Panc1 (cell line): ENCODE measurements around the gene SLC6A6. TPM values are rescaled to one million over a fixed set of nuclear protein-coding genes. Genes with fewer than 3 reads are reported as not detected.
A peak's percentile ranks its signal among the peaks of the same experiment; 100 is the strongest.

ENCODE experiments used
- ATAC-seq: fragments of 200-7000 bp; cut with Tn5 transposase; 2 replicates; pipeline ENCODE4 v1.9.1; 2020; ENCODE audit warnings: mild to moderate bottlenecking, moderate library complexity
- BruUV-seq: library from RNA; stranded (reverse); fragments of 400-500 nt; replicated peaks from 2 replicates; lab custom pipeline; 2021; lab: Mats Ljungman, UMichigan
- CTCF ChIA-PET: fragments of 300-600 bp; sonication (Branson Sonifier 250); formaldehyde crosslinking; loops from one replicate; lab custom pipeline; 2022; ENCODE audit warnings: antibody characterized with exemption; lab: Charles Lee
- POLR2A ChIA-PET: fragments of 300-600 bp; sonication (Branson Sonifier 250); formaldehyde crosslinking; loops from one replicate; lab custom pipeline; 2022; ENCODE audit warnings: antibody characterized with exemption; lab: Charles Lee
- DNase-seq: peaks from one replicate; pipeline ENCODE4 v3.0.0-alpha.2; 2010; ENCODE audit warnings: low read depth, low spot score
- H3K27ac ChIP-seq: 2 replicates; pipeline ENCODE4 v1.5.1; 2011; ENCODE audit warnings: mild to moderate bottlenecking, low read length, inconsistent platforms
- H3K27me3 ChIP-seq: fragments of 200-500 bp; sonication (Bioruptor generic); 2 replicates; pipeline ENCODE4 v1.6.0; 2014; ENCODE audit warnings: low read length, inconsistent platforms; ENCODE audit not compliant: control insufficient read depth, insufficient read depth
- H3K36me3 ChIP-seq: fragments of 200-500 bp; sonication (Bioruptor generic); 2 replicates; pipeline ENCODE4 v1.5.1; 2014; ENCODE audit warnings: inconsistent platforms, mild to moderate bottlenecking, low read length, moderate library complexity; ENCODE audit not compliant: control insufficient read depth, insufficient read depth
- H3K4me1 ChIP-seq: 2 replicates; pipeline ENCODE4 v1.5.1; 2011; ENCODE audit warnings: inconsistent platforms, mild to moderate bottlenecking, low read length, moderate library complexity; ENCODE audit not compliant: control insufficient read depth, insufficient read depth
- H3K4me3 ChIP-seq, 2 experiments: 2 replicates each; pipeline ENCODE4 v1.5.1; 2011 to 2012; ENCODE audit warnings: low read depth in 2 of 2, low read length in 2 of 2, mild to moderate bottlenecking in 2 of 2, inconsistent platforms in 1 of 2, moderate library complexity in 1 of 2
- H3K9me3 ChIP-seq: fragments of 200-500 bp; sonication (Bioruptor generic); 2 replicates; pipeline ENCODE4 v1.5.1; 2014; ENCODE audit warnings: low read depth, mild to moderate bottlenecking, inconsistent platforms, low read length, moderate library complexity; ENCODE audit not compliant: control insufficient read depth, insufficient read depth
- POLR2AphosphoS5 ChIP-seq: IDR thresholded peaks from 2 replicates; pipeline ENCODE4 v1.6.1; 2012; ENCODE audit warnings: mild to moderate bottlenecking, low read depth, low read length, moderate library complexity
- SIN3A ChIP-seq: IDR thresholded peaks from 2 replicates; pipeline ENCODE4 v1.6.1; 2012; ENCODE audit warnings: low read depth, mild to moderate bottlenecking, low read length, moderate library complexity, borderline replicate concordance; ENCODE audit not compliant: insufficient read depth
- TCF7L2 ChIP-seq: IDR thresholded peaks from 2 replicates; pipeline ENCODE4 v1.6.1; 2011; ENCODE audit warnings: mild to moderate bottlenecking, low read depth, low read length, inconsistent platforms
- in situ Hi-C: cut with HindIII; loops from 2 replicates; pipeline ENCODE4 v1.10.0; 2016; ENCODE audit warnings: low sequenced_read_pairs, low pct_unique_long_range_greater_than_20kb
- intact Hi-C: fragments of 100-400 bp; cut with micrococcal nuclease; formaldehyde crosslinking; loops from one replicate; pipeline ENCODE4 v1.10.0; 2022; ENCODE audit not compliant: unreplicated experiment
- total RNA-seq: library from RNA; stranded (reverse); gene quantifications from one replicate; pipeline ENCODE4 v1.2.1, GENCODE V29; 2021; ENCODE audit not compliant: unreplicated experiment
- TF ChIP-seq, protein P1 (sequence below): fragments of 450-650 bp; IDR thresholded peaks from 2 replicates; pipeline ENCODE4 v1.5.1; 2017; ENCODE audit warnings: mild to moderate bottlenecking
- TF ChIP-seq, protein P2 (sequence below), 2 experiments: IDR thresholded peaks; 2 replicates each; pipeline ENCODE4 v1.6.1; 2011 to 2012; ENCODE audit warnings: low read depth in 2 of 2, control low read depth in 1 of 2, low read length in 1 of 2, mild to moderate bottlenecking in 1 of 2, moderate library complexity in 1 of 2; ENCODE audit not compliant: insufficient read depth in 1 of 2

The SLC6A6 gene
- total RNA-seq, 1 experiment from 2014 or later: 61.0 TPM

DNA sequence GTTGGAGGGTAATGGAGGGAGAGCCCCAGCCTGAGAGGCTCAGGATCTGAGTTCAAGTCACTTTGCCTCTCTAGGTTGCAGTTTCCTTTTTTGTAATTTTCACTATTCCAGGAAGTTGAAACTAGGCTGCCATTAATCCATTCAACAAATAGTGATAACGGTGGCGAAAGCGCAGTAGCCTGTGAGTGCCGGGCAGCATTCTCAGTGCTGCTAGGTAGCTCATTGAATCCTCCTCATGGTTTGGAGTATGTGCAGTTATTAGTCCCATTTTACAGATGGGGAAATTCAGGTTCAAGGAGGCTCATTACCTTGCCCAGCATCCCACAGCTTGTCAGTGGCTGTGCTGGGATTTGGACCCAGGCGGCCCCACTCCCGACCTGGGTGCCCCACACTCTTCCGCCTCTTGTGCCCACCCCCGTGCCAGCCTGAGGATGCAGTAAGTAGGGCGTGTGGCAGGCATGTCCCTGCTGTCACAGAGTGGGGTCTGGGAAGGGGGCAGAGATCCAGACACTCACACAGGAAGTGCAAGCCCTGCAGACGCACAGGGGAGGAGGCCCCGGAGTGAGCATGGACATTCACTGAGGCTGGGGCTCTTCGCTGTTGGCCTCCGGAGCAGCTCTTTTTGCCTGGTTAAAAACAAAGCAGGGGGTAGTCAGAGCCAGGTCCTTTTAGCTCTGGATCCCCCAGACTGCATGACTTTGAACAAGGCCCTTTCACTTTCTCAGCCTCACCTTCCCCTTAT lies 58.8 kb downstream of the SLC6A6 start:
- H3K36me3 ChIP-seq: no peaks in the 10 kb centered on the region
- peak overlapping the region; percentile 65 for H3K27ac ChIP-seq
- ChIA-PET POLR2A (no interaction called here), CTCF (interaction anchor here (0.6 to 1.6 kb wide), 4 partner anchors 126 to 258 kb away, joined by 3 to 6 read pairs (median 4); no protein-coding TSS in a partner anchor)
- DNase-seq (no peak), ATAC-seq (no peak)
- no TSS peak for BruUV-seq
- H3K27me3 ChIP-seq: no peaks in the 10 kb centered on the region
- no peaks in the 10 kb centered on the region for H3K9me3 ChIP-seq
- in situ Hi-C loops (no loop called here), intact Hi-C loops (no loop called here)
- H3K4me3 ChIP-seq: no peak overlapping the region
- TF ChIP-seq SIN3A: no peak
- TF ChIP-seq, protein P1, sequence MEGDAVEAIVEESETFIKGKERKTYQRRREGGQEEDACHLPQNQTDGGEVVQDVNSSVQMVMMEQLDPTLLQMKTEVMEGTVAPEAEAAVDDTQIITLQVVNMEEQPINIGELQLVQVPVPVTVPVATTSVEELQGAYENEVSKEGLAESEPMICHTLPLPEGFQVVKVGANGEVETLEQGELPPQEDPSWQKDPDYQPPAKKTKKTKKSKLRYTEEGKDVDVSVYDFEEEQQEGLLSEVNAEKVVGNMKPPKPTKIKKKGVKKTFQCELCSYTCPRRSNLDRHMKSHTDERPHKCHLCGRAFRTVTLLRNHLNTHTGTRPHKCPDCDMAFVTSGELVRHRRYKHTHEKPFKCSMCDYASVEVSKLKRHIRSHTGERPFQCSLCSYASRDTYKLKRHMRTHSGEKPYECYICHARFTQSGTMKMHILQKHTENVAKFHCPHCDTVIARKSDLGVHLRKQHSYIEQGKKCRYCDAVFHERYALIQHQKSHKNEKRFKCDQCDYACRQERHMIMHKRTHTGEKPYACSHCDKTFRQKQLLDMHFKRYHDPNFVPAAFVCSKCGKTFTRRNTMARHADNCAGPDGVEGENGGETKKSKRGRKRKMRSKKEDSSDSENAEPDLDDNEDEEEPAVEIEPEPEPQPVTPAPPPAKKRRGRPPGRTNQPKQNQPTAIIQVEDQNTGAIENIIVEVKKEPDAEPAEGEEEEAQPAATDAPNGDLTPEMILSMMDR: no peak
- TF ChIP-seq TCF7L2: no peak
- TF ChIP-seq, protein P2, sequence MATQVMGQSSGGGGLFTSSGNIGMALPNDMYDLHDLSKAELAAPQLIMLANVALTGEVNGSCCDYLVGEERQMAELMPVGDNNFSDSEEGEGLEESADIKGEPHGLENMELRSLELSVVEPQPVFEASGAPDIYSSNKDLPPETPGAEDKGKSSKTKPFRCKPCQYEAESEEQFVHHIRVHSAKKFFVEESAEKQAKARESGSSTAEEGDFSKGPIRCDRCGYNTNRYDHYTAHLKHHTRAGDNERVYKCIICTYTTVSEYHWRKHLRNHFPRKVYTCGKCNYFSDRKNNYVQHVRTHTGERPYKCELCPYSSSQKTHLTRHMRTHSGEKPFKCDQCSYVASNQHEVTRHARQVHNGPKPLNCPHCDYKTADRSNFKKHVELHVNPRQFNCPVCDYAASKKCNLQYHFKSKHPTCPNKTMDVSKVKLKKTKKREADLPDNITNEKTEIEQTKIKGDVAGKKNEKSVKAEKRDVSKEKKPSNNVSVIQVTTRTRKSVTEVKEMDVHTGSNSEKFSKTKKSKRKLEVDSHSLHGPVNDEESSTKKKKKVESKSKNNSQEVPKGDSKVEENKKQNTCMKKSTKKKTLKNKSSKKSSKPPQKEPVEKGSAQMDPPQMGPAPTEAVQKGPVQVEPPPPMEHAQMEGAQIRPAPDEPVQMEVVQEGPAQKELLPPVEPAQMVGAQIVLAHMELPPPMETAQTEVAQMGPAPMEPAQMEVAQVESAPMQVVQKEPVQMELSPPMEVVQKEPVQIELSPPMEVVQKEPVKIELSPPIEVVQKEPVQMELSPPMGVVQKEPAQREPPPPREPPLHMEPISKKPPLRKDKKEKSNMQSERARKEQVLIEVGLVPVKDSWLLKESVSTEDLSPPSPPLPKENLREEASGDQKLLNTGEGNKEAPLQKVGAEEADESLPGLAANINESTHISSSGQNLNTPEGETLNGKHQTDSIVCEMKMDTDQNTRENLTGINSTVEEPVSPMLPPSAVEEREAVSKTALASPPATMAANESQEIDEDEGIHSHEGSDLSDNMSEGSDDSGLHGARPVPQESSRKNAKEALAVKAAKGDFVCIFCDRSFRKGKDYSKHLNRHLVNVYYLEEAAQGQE (IDR thresholded peaks at IDR 0.05; ENCODE audit: insufficient read depth in 1 of 2, low read depth in 2 of 2, low read length in 1 of 2): no peak
- no peak for TF ChIP-seq POLR2AphosphoS5
- peaks cover 55% of the 10 kb centered on the region for H3K4me1 ChIP-seq

DNA sequence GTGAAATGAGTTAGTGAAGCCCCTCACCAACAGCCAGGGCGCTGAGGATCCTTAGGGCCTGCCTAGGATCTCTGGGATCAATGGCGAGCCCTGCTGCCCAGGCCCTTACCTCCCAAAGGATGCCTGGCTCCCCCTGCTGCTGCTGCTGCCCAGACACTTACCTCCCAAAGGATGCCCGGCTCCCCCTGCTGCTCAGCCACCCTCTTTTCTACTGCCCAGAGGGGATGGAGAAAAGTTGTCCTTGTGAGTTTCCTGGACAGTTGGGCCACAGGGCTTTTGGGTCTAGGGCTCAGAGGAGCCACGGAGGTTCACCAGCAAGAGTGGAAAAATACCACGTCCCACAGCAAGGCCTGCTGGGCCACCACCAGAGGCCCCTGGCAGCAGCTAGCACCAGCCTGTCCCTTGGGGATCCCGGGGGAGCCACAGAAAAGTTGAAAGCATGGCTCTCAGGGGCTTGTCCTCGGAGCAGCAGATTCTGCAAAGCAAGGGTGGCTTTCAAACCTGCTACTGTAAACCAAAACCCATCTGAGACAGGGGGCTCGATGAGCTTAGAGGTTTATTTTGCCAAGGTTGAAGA lies 59.4 kb downstream of the SLC6A6 start:
- H3K27ac ChIP-seq: peak overlapping the region; percentile 65
- in situ Hi-C loops: no loop called here

More for the DNA sequence above, 59.4 kb downstream of the SLC6A6 start:
- TF ChIP-seq, protein P1: peak; percentile 84
- TF ChIP-seq TCF7L2 (no peak), POLR2AphosphoS5 (no peak), SIN3A (no peak)
- TF ChIP-seq, protein P2 (IDR thresholded peaks at IDR 0.05; ENCODE audit: insufficient read depth in 1 of 2, low read depth in 2 of 2, low read length in 1 of 2): no peak
- Histone ChIP-seq H3K9me3 (no peaks in the 10 kb centered on the region), H3K36me3 (no peaks in the 10 kb centered on the region), H3K4me1 (peaks cover 50% of the 10 kb centered on the region), H3K4me3 (no peak overlapping the region), H3K27me3 (no peaks in the 10 kb centered on the region)
- no TSS peak for BruUV-seq
- no peak for DNase-seq
- ChIA-PET POLR2A (no interaction called here), CTCF (interaction anchor here (0.6 to 1.0 kb wide), 2 partner anchors 126 to 201 kb away, joined by 4 to 6 read pairs; no protein-coding TSS in a partner anchor)
- peak; percentile 83 for ATAC-seq
- intact Hi-C loops: no loop called here
